Measurements from ENCODE around the gene TMPRSS2.
A peak's percentile ranks its signal among the peaks of the same experiment; 100 is the strongest.
"Not testable (repeated sequence)": the region's sequence is repeated elsewhere in the genome, so short reads cannot be mapped to it uniquely, and the experiment has no call there.

Gene TMPRSS2

DNA sequence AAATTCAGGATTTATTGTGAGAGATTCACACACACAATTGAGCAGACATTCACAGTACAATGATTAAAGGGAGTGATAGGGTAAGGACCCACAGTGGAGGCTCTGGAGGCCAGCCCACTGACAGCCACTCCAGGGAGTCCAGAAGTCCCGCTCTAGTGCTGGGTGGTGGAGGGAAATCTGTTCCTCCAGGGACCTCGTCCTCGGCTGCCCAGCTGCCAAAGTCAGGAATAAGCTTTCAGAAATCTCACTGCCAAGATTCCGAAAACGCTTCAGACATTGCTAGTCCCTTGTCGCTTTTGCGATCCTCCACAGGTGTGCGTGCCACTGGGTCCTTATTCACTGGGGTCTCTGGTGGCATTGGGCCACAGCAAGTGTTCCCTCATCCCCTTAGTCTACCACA lies 79.6 kb downstream of the TMPRSS2 start:
- DNase-seq = no peak
- Histone ChIP-seq H3K9me3 (ENCODE audit: control extremely low read depth in 1 of 5, control insufficient read depth in 4 of 5, insufficient read depth in 2 of 5, low read depth in 1 of 5, low read length in 4 of 5) (peaks cover 0 to 1% (median 0%) of the 10 kb centered on the region in 5 experiments), H3K36me3 (ENCODE audit: control insufficient read depth in 4 of 4, insufficient read depth in 4 of 4, low read length in 3 of 4) (peaks cover 0 to 27% (median 4%) of the 10 kb centered on the region in 4 experiments), H3K4me1 (ENCODE audit: control extremely low read depth in 1 of 4, control insufficient read depth in 4 of 4, insufficient read depth in 4 of 4, low read length in 3 of 4) (peaks cover 0 to 14% (median 9%) of the 10 kb centered on the region in 4 experiments), H3K4me3 (ENCODE audit: control insufficient read depth in 1 of 7, extremely low read depth in 1 of 7, insufficient read depth in 4 of 7, low read depth in 2 of 7, low read length in 6 of 7) (no peak overlapping the region), H3K27me3 (replicated peaks in 2 of 5; ENCODE audit: control insufficient read depth in 4 of 5, insufficient read depth in 5 of 5, low read length in 4 of 5) (peaks cover 0 to 3% (median 0%) of the 10 kb centered on the region in 5 experiments), H3K27ac (ENCODE audit: insufficient read depth in 1 of 2, low read depth in 1 of 2, low read length in 2 of 2, poor library complexity in 1 of 2, severe bottlenecking in 2 of 2) (no peak overlapping the region)
- ChIA-PET POLR2A (no interaction called here), CTCF (interaction anchor here (1.7 kb wide), 1 partner anchor 10 kb away, joined by 3 read pairs; no protein-coding TSS in a partner anchor)
- over 99% methylated on average over 8 of the region's 8 CpGs for WGBS (ENCODE audit: insufficient coverage)

GRCh38 chr21:41427556-41427955 lies 80.4 kb downstream of the TMPRSS2 start:
- Histone ChIP-seq H3K4me1 (ENCODE audit: control extremely low read depth in 1 of 4, control insufficient read depth in 4 of 4, insufficient read depth in 4 of 4, low read length in 3 of 4) (peaks cover 0 to 14% (median 9%) of the 10 kb centered on the region in 4 experiments), H3K27me3 (replicated peaks in 2 of 5; ENCODE audit: control insufficient read depth in 4 of 5, insufficient read depth in 5 of 5, low read length in 4 of 5) (peaks cover 0 to 3% (median 0%) of the 10 kb centered on the region in 5 experiments)
- CTCF ChIA-PET = interaction anchor here (1.3 to 1.7 kb wide), 2 partner anchors 9 to 145 kb away, joined by 3 to 5 read pairs; no protein-coding TSS in a partner anchor

GRCh38 chr21:41426676-41427404 lies 81.1 kb downstream of the TMPRSS2 start:
- peak in 2 of 3 donors; percentile 14 to 27 for DNase-seq
- ChIA-PET POLR2A (interaction anchor here (2.2 kb wide), 1 partner anchor 65 kb away, joined by 11 read pairs; the partner anchor contains the start of gene MX2), CTCF (interaction anchor here (0.7 to 1.7 kb wide), 3 partner anchors 8 to 144 kb away, joined by 3 to 5 read pairs (median 3); no protein-coding TSS in a partner anchor)
- H3K4me1 ChIP-seq (ENCODE audit: control extremely low read depth in 1 of 4, control insufficient read depth in 4 of 4, insufficient read depth in 4 of 4, low read length in 3 of 4) = peaks cover 0 to 14% (median 9%) of the 10 kb centered on the region in 4 experiments
- WGBS (ENCODE audit: insufficient coverage) = 22% methylated on average over 31 of the region's 41 CpGs
- peak overlapping the region; percentile 50 to 88 (median 78) for H3K4me3 ChIP-seq (ENCODE audit: control insufficient read depth in 1 of 7, extremely low read depth in 1 of 7, insufficient read depth in 4 of 7, low read depth in 2 of 7, low read length in 6 of 7)
- H3K36me3 ChIP-seq (ENCODE audit: control insufficient read depth in 4 of 4, insufficient read depth in 4 of 4, low read length in 3 of 4) = peaks cover 0 to 12% (median under 1%) of the 10 kb centered on the region in 4 experiments
- no peak overlapping the region for H3K27ac ChIP-seq (ENCODE audit: insufficient read depth in 1 of 2, low read depth in 1 of 2, low read length in 2 of 2, poor library complexity in 1 of 2, severe bottlenecking in 2 of 2)
- peaks cover 0 to 3% (median 0%) of the 10 kb centered on the region in 5 experiments for H3K27me3 ChIP-seq (replicated peaks in 2 of 5; ENCODE audit: control insufficient read depth in 4 of 5, insufficient read depth in 5 of 5, low read length in 4 of 5)
- H3K9me3 ChIP-seq (ENCODE audit: control extremely low read depth in 1 of 5, control insufficient read depth in 4 of 5, insufficient read depth in 2 of 5, low read depth in 1 of 5, low read length in 4 of 5) = no peaks in the 10 kb centered on the region

More at GRCh38 chr21:41427556-41427955, 80.4 kb downstream of the TMPRSS2 start:
- no peak overlapping the region for H3K27ac ChIP-seq (ENCODE audit: insufficient read depth in 1 of 2, low read depth in 1 of 2, low read length in 2 of 2, poor library complexity in 1 of 2, severe bottlenecking in 2 of 2)
- DNase-seq = no peak
- 98% methylated on average over 6 of the region's 8 CpGs for WGBS (ENCODE audit: insufficient coverage)
- POLR2A ChIA-PET = no interaction called here
- peaks cover 0 to 20% (median 2%) of the 10 kb centered on the region in 4 experiments for H3K36me3 ChIP-seq (ENCODE audit: control insufficient read depth in 4 of 4, insufficient read depth in 4 of 4, low read length in 3 of 4)
- no peaks in the 10 kb centered on the region for H3K9me3 ChIP-seq (ENCODE audit: control extremely low read depth in 1 of 5, control insufficient read depth in 4 of 5, insufficient read depth in 2 of 5, low read depth in 1 of 5, low read length in 4 of 5)
- H3K4me3 ChIP-seq (ENCODE audit: control insufficient read depth in 1 of 7, extremely low read depth in 1 of 7, insufficient read depth in 4 of 7, low read depth in 2 of 7, low read length in 6 of 7) = no peak overlapping the region

- ChIA-PET CTCF (interaction anchor here (0.7 to 1.3 kb wide), 2 partner anchors 11 to 144 kb away, joined by 3 to 5 read pairs; no protein-coding TSS in a partner anchor), POLR2A (interaction anchor here (1.1 to 2.2 kb wide), 2 partner anchors 35 to 64 kb away, joined by 3 to 11 read pairs; partner anchors contain the start of gene MX2)
- peaks cover 0 to 14% (median 9%) of the 10 kb centered on the region in 4 experiments for H3K4me1 ChIP-seq (ENCODE audit: control extremely low read depth in 1 of 4, control insufficient read depth in 4 of 4, insufficient read depth in 4 of 4, low read length in 3 of 4)
- peak within 1 kb of the TSS in 1 of 2 experiments; percentile 63 for H3K27ac ChIP-seq (ENCODE audit: insufficient read depth in 1 of 2, low read depth in 1 of 2, low read length in 2 of 2, poor library complexity in 1 of 2, severe bottlenecking in 2 of 2)
- peaks cover 0 to 3% (median 0%) of the 10 kb centered on the region in 5 experiments for H3K27me3 ChIP-seq (replicated peaks in 2 of 5; ENCODE audit: control insufficient read depth in 4 of 5, insufficient read depth in 5 of 5, low read length in 4 of 5)
- peaks cover 0 to 9% (median 0%) of the 10 kb centered on the region in 4 experiments for H3K36me3 ChIP-seq (ENCODE audit: control insufficient read depth in 4 of 4, insufficient read depth in 4 of 4, low read length in 3 of 4)
- no peaks in the 10 kb centered on the region for H3K9me3 ChIP-seq (ENCODE audit: control extremely low read depth in 1 of 5, control insufficient read depth in 4 of 5, insufficient read depth in 2 of 5, low read depth in 1 of 5, low read length in 4 of 5)
- WGBS (ENCODE audit: insufficient coverage) = under 1% methylated on average over 61 of the region's 65 CpGs
- H3K4me3 ChIP-seq (ENCODE audit: control insufficient read depth in 1 of 7, extremely low read depth in 1 of 7, insufficient read depth in 4 of 7, low read depth in 2 of 7, low read length in 6 of 7) = peak within 1 kb of the TSS; percentile 50 to 88 (median 78)
- DNase-seq = peak; percentile 73 to 90 (median 89)
Observed at GRCh38 chr21:41425954-41426675, 81.8 kb downstream of the TMPRSS2 start, which contains the start of gene MX1. Gene MX1 (plus strand): TSS chr21:41426239. CDS start chr21:41432071, 5,832 bp downstream.

GRCh38 chr21:41425588-41425953 lies 82.4 kb downstream of the TMPRSS2 start:
- H3K4me1 ChIP-seq (ENCODE audit: control extremely low read depth in 1 of 4, control insufficient read depth in 4 of 4, insufficient read depth in 4 of 4, low read length in 3 of 4) = peaks cover 0 to 18% (median 11%) of the 10 kb centered on the region in 4 experiments
- peaks cover 0 to 9% (median 0%) of the 10 kb centered on the region in 4 experiments for H3K36me3 ChIP-seq (ENCODE audit: control insufficient read depth in 4 of 4, insufficient read depth in 4 of 4, low read length in 3 of 4)
- H3K27ac ChIP-seq (ENCODE audit: insufficient read depth in 1 of 2, low read depth in 1 of 2, low read length in 2 of 2, poor library complexity in 1 of 2, severe bottlenecking in 2 of 2) = peak overlapping the region in 1 of 2 experiments; percentile 63
- DNase-seq = no peak
- CTCF ChIA-PET = no interaction called here
- WGBS (ENCODE audit: insufficient coverage) = 44% methylated on average over 6 of the region's 7 CpGs
- peaks cover 0 to 3% (median 0%) of the 10 kb centered on the region in 5 experiments for H3K27me3 ChIP-seq (replicated peaks in 2 of 5; ENCODE audit: control insufficient read depth in 4 of 5, insufficient read depth in 5 of 5, low read length in 4 of 5)
- peak overlapping the region; percentile 50 to 88 (median 78) for H3K4me3 ChIP-seq (ENCODE audit: control insufficient read depth in 1 of 7, extremely low read depth in 1 of 7, insufficient read depth in 4 of 7, low read depth in 2 of 7, low read length in 6 of 7)
- H3K9me3 ChIP-seq (ENCODE audit: control extremely low read depth in 1 of 5, control insufficient read depth in 4 of 5, insufficient read depth in 2 of 5, low read depth in 1 of 5, low read length in 4 of 5) = no peaks in the 10 kb centered on the region
- POLR2A ChIA-PET = interaction anchor here (1.1 to 2.2 kb wide), 2 partner anchors 34 to 64 kb away, joined by 3 to 11 read pairs; partner anchors contain the start of gene MX2

GRCh38 chr21:41423305-41423636 lies 84.7 kb downstream of the TMPRSS2 start:
- peak in 2 of 3 donors; percentile 36 to 37 for DNase-seq
- 100% methylated on average over 2 of the region's 5 CpGs for WGBS (ENCODE audit: insufficient coverage)
- H3K9me3 ChIP-seq (ENCODE audit: control extremely low read depth in 1 of 5, control insufficient read depth in 4 of 5, insufficient read depth in 2 of 5, low read depth in 1 of 5, low read length in 4 of 5); H3K36me3 ChIP-seq (ENCODE audit: control insufficient read depth in 4 of 4, insufficient read depth in 4 of 4, low read length in 3 of 4); H3K27ac ChIP-seq (ENCODE audit: insufficient read depth in 1 of 2, low read depth in 1 of 2, low read length in 2 of 2, poor library complexity in 1 of 2, severe bottlenecking in 2 of 2); H3K4me3 ChIP-seq (ENCODE audit: control insufficient read depth in 1 of 7, extremely low read depth in 1 of 7, insufficient read depth in 4 of 7, low read depth in 2 of 7, low read length in 6 of 7); H3K27me3 ChIP-seq (replicated peaks in 2 of 5; ENCODE audit: control insufficient read depth in 4 of 5, insufficient read depth in 5 of 5, low read length in 4 of 5); POLR2A ChIA-PET: not testable (repeated sequence)
- H3K4me1 ChIP-seq (ENCODE audit: control extremely low read depth in 1 of 4, control insufficient read depth in 4 of 4, insufficient read depth in 4 of 4, low read length in 3 of 4) = peaks cover 0 to 24% (median 16%) of the 10 kb centered on the region in 4 experiments
- CTCF ChIA-PET = interaction anchor here (1.0 kb wide), 1 partner anchor 45 kb away, joined by 4 read pairs; no protein-coding TSS in a partner anchor

Measured in common myeloid progenitor, CD34-positive (primary cell).